Measurements from ENCODE around the gene SSBP2. TPM values are rescaled to one million over a fixed set of nuclear protein-coding genes. Genes with fewer than 3 reads are reported as not detected.

Gene SSBP2
- total and polyA plus RNA-seq, 4 donors, result 17.2 to 99.9 (median 27.3) TPM

DNA sequence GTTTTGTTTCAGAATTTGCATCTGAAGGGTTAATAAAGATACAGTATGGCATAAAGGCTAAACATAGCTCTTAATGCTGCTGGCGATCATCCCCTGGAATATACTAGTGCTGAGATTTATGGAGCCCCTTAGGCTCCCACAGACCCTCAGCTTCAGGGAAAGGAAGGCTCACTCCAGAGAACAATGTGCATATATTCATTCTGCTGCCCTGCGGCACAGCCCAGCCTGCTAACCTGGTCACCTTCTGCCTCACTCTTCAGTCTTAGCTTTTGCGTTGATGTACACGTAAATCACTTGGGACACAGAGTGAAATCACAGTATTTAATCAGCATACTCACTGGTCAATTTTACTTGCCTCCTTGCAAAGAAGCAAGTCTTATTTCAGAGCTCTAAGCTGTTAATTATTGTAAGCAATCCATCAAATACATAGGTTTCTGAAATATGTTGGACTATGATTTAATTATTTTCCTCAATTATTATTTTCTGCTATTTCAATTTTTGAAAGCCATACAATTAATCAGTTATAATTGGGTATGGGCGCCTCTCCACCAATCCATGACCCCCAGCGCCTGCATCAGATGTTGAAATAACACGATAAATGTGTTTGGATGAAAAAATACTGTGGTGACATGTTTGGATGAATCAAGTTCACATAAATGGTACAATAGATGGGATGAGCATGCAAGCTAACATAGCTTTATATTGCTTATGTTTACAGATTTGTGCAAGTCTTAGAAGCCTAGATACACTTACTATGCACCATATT is 345.6 kb downstream of the SSBP2 start:
- 89 to 91% methylated on average over 7 of the region's 7 CpGs for WGBS, 2 donors

DNA sequence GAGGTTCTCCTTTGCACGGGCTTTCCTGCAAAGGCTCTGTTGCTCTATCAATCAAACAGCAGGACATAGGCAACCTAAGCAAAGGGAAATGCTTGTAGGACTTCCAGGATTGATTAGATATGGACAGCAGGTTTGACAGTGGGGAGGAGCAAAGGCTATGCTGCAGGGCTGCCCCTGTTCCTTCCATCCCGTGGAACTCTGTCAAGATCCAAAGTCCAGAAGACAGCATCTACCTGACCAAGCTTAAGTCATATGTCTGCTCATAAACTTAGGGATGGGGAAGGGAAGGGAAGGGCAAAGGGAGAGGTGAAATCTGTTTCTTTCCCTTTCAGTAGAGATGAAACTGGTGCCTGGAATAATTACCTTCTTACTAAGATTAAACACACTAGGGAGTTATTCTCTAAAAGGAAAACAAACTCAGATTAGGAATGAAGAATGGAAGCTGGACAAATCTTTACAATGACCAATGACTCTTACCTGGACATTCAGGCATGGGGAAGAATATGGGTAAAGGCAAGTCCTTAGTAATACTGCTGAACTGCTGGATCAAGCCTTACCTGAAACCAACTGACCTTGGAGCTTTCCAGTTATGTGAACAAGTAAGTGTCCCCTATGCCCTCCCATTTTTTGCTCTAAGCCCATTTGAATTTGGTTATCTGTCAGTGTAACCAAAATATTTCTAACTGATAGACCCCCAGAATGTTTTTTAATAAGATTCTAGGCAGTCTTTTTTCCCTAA is 348.5 kb downstream of the SSBP2 start:
- DNase-seq (no peak), ATAC-seq (ENCODE audit: insufficient read depth, low FRiP score) (no peak)
- H3K27ac ChIP-seq (ENCODE audit: low read depth in 1 of 2, low read length in 1 of 2), result no peak overlapping the region
- 47 to 65% methylated on average over 2 of the region's 2 CpGs for WGBS, 2 donors
- no peaks in the 10 kb centered on the region for H3K36me3 ChIP-seq (ENCODE audit: control insufficient read depth in 4 of 4, insufficient read depth in 4 of 4, low read length in 4 of 4)
- peaks cover 0 to 1% (median 0%) of the 10 kb centered on the region in 5 donors for H3K4me1 ChIP-seq (ENCODE audit: control insufficient read depth in 5 of 5, insufficient read depth in 5 of 5, low read length in 5 of 5)
- TF ChIP-seq CTCF (IDR thresholded peaks at IDR 0.05; ENCODE audit: control extremely low read depth, extremely low read depth), result no peak
- no peak overlapping the region for H3K9ac ChIP-seq (ENCODE audit: insufficient read depth in 1 of 2, low read length in 2 of 2)
- H3K27me3 ChIP-seq (ENCODE audit: control insufficient read depth in 3 of 3, insufficient read depth in 3 of 3, low read length in 2 of 3), result no peaks in the 10 kb centered on the region
- no peaks in the 10 kb centered on the region for H3K9me3 ChIP-seq (ENCODE audit: control insufficient read depth in 4 of 4, insufficient read depth in 3 of 4, low read length in 3 of 4)
- H3K4me3 ChIP-seq, result no peak overlapping the region

More for the DNA sequence above, 345.6 kb downstream of the SSBP2 start:
- Histone ChIP-seq H3K27me3 (ENCODE audit: control insufficient read depth in 3 of 3, insufficient read depth in 3 of 3, low read length in 2 of 3) (no peaks in the 10 kb centered on the region), H3K9ac (ENCODE audit: insufficient read depth in 1 of 2, low read length in 2 of 2) (no peak overlapping the region), H3K27ac (ENCODE audit: low read depth in 1 of 2, low read length in 1 of 2) (no peak overlapping the region), H3K4me1 (ENCODE audit: control insufficient read depth in 5 of 5, insufficient read depth in 5 of 5, low read length in 5 of 5) (no peaks in the 10 kb centered on the region), H3K4me3 (no peak overlapping the region), H3K9me3 (ENCODE audit: control insufficient read depth in 4 of 4, insufficient read depth in 3 of 4, low read length in 3 of 4) (no peaks in the 10 kb centered on the region), H3K36me3 (ENCODE audit: control insufficient read depth in 4 of 4, insufficient read depth in 4 of 4, low read length in 4 of 4) (no peaks in the 10 kb centered on the region)
- TF ChIP-seq CTCF (IDR thresholded peaks at IDR 0.05; ENCODE audit: control extremely low read depth, extremely low read depth), result no peak
- ATAC-seq (ENCODE audit: insufficient read depth, low FRiP score) (no peak), DNase-seq (no peak)

GRCh38 chr5:81401266-81401665 is 349.6 kb downstream of the SSBP2 start:
- ATAC-seq (ENCODE audit: insufficient read depth, low FRiP score) (no peak), DNase-seq (no peak)
- WGBS, 2 donors, result 86 to 90% methylated on average over 11 of the region's 11 CpGs
- H3K27ac ChIP-seq (ENCODE audit: low read depth in 1 of 2, low read length in 1 of 2), result no peak overlapping the region
- no peak overlapping the region for H3K9ac ChIP-seq (ENCODE audit: insufficient read depth in 1 of 2, low read length in 2 of 2)
- no peaks in the 10 kb centered on the region for H3K36me3 ChIP-seq (ENCODE audit: control insufficient read depth in 4 of 4, insufficient read depth in 4 of 4, low read length in 4 of 4)
- H3K4me1 ChIP-seq (ENCODE audit: control insufficient read depth in 5 of 5, insufficient read depth in 5 of 5, low read length in 5 of 5), result peaks cover 0 to 6% (median 0%) of the 10 kb centered on the region in 5 donors
- no peak for TF ChIP-seq CTCF (IDR thresholded peaks at IDR 0.05; ENCODE audit: control extremely low read depth, extremely low read depth)
- H3K9me3 ChIP-seq (ENCODE audit: control insufficient read depth in 4 of 4, insufficient read depth in 3 of 4, low read length in 3 of 4), result no peaks in the 10 kb centered on the region
- H3K4me3 ChIP-seq, result no peak overlapping the region
- peaks cover 0 to 2% (median 0%) of the 10 kb centered on the region in 3 donors for H3K27me3 ChIP-seq (ENCODE audit: control insufficient read depth in 3 of 3, insufficient read depth in 3 of 3, low read length in 2 of 3)

Data from lung (tissue), 12 donors.